Left forelimb (tissue), 1 donor: ENCODE data around the gene PIGX.

ENCODE experiments used
- DNase-seq: peaks from one replicate; pipeline ENCODE4 v3.0.0-alpha.2; 2018; ENCODE audit warnings: low spot score

PIGX gene

GRCh38 chr3:196711838-196712513 lies at the start of gene PIGX, which contains the start of gene CEP19:
Gene PIGX, plus strand, starts transcription at chr3:196712377.
Gene CEP19, minus strand, starts transcription at chr3:196712250. Its CDS starts 3,593 bp downstream, at chr3:196708657.
- DNase-seq: peak; percentile 93

GRCh38 chr3:196662711-196663571 lies 49.2 kb upstream of the PIGX start:
- DNase-seq: no peak

- DNase-seq: no peak
Measured at GRCh38 chr3:196666001-196666867, 45.9 kb upstream of the PIGX start.

GRCh38 chr3:196667056-196667825 lies 44.9 kb upstream of the PIGX start:
- DNase-seq: no peak

- no peak for DNase-seq
Measured at GRCh38 chr3:196670339-196670738, 41.8 kb upstream of the PIGX start.

GRCh38 chr3:196673632-196674031 lies 38.5 kb upstream of the PIGX start:
- DNase-seq: no peak

GRCh38 chr3:196677353-196677752 lies 34.8 kb upstream of the PIGX start:
- no peak for DNase-seq

- DNase-seq: no peak
Measured at GRCh38 chr3:196677931-196678330, 34.2 kb upstream of the PIGX start.

- DNase-seq: no peak
Measured at GRCh38 chr3:196684548-196685407, 27.4 kb upstream of the PIGX start.

GRCh38 chr3:196686436-196686835 lies 25.7 kb upstream of the PIGX start:
- DNase-seq: no peak

- DNase-seq: no peak
Measured at GRCh38 chr3:196688349-196688748, 23.8 kb upstream of the PIGX start.

- DNase-seq: no peak
Measured at GRCh38 chr3:196689941-196690660, 22.1 kb upstream of the PIGX start.

- DNase-seq: no peak
Measured at GRCh38 chr3:196691386-196691785, 20.8 kb upstream of the PIGX start.

- DNase-seq: no peak
Measured at GRCh38 chr3:196694202-196694638, 18.0 kb upstream of the PIGX start.

GRCh38 chr3:196694941-196695848 lies 17.0 kb upstream of the PIGX start:
- no peak for DNase-seq

GRCh38 chr3:196695849-196696226 lies 16.3 kb upstream of the PIGX start:
- DNase-seq: no peak

- DNase-seq: no peak
Measured at GRCh38 chr3:196697270-196697669, 14.9 kb upstream of the PIGX start.

GRCh38 chr3:196699749-196700148 lies 12.4 kb upstream of the PIGX start:
- no peak for DNase-seq

GRCh38 chr3:196700801-196701200 lies 11.4 kb upstream of the PIGX start:
- no peak for DNase-seq
